VCaP (cell line): Measurements from ENCODE around the gene LCNL1.

Experiments
- H3K27ac ChIP-seq: fragments of 450-650 bp; 2 replicates; pipeline ENCODE4 v1.5.1; 2017
- CTCF ChIP-seq: fragments of 450-650 bp; conservative IDR thresholded peaks from 2 replicates; pipeline ENCODE4 v1.5.1; 2017; ENCODE audit warnings: mild to moderate bottlenecking, moderate library complexity

The LCNL1 gene

GRCh38 chr9:136969150-136969549 lies 13.6 kb upstream of the LCNL1 start:
- H3K27ac ChIP-seq: no peak overlapping the region
- TF ChIP-seq CTCF: no peak

- H3K27ac ChIP-seq: no peak overlapping the region
- no peak for TF ChIP-seq CTCF
Observed at GRCh38 chr9:136969774-136970173, 13.0 kb upstream of the LCNL1 start.

GRCh38 chr9:136970361-136970760 lies 12.4 kb upstream of the LCNL1 start:
- H3K27ac ChIP-seq: no peak overlapping the region
- no peak for TF ChIP-seq CTCF

DNA sequence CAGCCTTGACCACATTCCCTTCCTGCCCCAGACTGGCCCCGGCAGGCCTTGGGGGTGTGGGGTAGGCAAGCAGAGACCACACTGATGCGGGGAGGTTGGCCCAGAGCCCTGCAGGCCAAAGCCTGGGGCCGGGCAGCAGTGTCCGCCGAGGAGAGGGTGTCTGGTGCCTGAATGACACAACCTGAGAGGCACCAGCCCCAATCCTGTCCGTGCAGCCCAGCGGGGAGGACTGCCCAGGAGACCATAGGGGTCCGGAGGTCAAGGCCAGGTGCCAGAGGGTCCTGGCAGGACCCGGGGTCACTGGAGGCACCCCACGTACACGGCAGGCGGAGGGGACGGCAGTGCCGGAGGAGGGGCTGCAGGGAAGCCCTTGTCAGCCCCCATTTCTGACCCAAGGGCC lies 11.0 kb upstream of the LCNL1 start:
- TF ChIP-seq CTCF: no peak
- H3K27ac ChIP-seq: no peak overlapping the region

GRCh38 chr9:136972335-136972734 lies 10.5 kb upstream of the LCNL1 start:
- H3K27ac ChIP-seq: no peak overlapping the region
- TF ChIP-seq CTCF: no peak

GRCh38 chr9:136972743-136973142 lies 10.1 kb upstream of the LCNL1 start:
- H3K27ac ChIP-seq: no peak overlapping the region

More at GRCh38 chr9:136972743-136973142, 10.1 kb upstream of the LCNL1 start:
- TF ChIP-seq CTCF: no peak
